ENCODE measurements around the gene RNF151.
A peak's percentile ranks its signal among the peaks of the same experiment; 100 is the strongest.

Gene RNF151

DNA sequence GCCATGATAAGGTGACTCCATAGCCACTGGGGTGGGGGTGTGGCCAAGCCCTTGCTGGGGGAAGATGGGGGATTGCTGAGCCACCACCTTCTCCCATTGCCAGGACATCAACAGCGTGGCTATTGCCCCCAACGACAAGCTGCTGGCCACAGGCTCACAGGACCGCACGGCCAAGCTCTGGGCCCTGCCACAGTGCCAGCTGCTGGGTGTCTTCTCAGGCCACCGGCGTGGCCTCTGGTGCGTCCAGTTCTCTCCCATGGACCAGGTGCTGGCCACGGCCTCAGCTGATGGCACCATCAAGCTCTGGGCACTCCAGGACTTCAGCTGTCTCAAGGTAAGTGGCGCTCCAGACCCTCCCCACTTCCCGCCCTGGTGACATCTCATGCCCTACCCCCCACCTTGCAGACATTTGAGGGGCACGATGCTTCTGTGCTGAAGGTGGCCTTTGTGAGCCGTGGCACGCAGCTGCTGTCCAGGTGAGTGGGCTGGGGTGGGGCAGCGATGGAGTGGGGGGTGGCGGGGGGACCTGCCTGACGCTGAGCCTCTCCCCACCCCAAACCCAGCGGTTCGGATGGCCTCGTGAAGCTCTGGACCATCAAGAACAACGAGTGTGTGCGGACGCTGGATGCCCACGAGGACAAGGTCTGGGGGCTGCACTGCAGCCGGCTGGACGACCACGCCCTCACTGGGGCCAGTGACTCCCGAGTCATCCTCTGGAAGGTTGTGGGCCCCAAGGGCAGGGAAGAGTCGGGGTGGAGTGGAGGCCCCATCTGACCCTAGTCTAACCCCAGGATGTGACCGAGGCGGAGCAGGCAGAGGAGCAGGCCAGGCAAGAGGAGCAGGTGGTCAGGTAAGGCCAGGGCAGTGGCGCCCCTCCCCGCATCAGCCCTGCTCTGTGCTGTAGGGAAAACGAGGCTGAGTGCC is 10.6 kb downstream of the RNF151 start:
- DNase-seq (ENCODE audit: low read depth in 3 of 3) = no peak

DNA sequence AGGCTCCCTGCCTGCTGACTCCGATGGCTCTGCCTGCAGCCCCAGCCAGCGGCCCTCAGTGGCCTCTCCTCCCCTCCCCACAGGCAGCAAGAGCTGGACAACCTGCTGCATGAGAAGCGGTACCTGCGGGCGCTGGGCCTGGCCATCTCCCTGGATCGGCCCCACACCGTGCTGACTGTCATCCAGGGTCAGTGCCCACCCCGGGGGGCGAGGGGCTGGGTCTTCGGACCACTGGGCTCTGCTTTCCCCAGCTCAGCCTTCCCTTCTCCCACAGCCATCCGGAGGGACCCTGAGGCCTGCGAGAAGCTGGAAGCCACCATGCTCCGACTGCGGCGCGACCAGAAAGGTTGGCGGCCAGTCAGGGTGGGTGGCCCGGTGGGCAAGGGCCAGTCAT is 11.2 kb downstream of the RNF151 start:
- DNase-seq (ENCODE audit: low read depth in 3 of 3) = no peak

- DNase-seq (ENCODE audit: low read depth in 3 of 3) = no peak
Observed at GRCh38 chr16:1978476-1979120, 11.9 kb downstream of the RNF151 start.

DNA sequence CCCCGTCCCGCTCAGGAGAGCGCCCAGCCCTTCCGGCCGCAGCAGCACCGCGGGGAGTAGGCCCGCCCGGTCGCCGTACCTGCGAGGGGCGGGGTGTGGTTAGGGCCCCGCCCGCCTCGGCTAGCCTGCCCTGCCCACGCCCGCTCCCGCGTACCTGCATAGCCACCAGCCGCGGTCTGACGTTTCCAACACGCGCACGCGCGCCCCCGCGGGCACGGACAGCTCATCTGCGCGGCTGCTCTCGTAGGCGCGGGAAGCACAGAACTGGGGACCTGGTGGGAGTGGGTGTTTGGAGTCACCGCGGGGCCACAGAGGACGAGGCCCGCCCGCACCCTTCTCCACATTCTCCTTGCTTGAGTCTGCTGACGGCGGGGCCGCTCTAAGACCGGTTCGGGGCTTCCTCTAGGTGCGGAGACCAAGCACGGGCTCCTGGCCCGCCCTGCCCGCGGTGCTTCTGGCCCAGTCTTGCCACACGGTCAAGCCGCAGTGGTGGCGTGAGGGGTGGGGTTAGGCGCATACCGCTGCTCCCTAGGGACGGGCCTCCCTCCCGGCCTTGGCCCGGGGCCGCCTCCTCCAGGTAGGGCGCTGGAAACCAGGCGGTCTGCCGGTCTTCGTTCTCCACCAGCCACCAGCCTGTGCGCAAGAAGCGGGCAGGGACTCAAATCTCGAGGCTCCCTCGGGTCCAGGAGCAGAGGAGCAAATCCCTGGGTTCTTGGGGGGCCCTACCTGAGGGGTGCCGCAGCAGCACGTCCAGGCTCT is 12.8 kb downstream of the RNF151 start:
- peak in 1 of 3 experiments; percentile 51 for DNase-seq (ENCODE audit: low read depth in 3 of 3)

DNA sequence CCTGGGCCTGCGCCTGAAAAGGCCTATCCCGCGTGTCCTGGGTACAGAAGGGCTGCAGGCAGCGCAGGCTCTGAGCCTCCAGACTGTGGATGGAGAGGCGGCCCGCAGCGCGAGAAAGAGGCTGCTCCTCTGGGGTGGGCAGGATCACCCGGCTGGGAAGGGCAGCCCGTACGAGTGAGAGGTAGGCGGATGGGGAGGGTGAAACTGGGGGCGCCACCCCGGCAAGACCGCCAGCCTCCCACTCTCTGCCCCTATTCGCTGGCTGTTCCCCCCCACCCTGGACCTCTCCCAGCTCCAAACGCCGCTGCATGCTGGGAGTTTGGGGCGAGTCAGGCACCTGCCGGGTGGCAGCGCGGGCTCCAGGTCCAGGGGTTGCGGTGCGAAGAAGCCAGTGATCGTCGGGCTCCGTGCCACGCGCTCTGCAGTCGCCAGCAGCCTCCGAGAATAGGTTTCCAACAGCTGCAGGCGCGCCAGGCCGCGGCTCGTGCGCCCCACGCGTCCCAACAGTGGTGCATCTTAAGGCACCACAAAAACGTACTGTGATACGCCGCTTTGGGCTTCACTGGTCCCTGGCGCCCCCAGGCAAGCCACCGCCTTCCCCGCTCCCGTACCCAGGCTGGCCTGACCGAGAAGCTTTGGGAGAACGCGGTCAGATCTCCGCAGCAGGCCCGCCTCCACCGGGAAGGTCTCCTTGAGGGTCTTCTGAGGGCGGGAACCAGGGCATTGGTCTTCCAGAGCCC is 13.5 kb downstream of the RNF151 start:
- no peak for DNase-seq (ENCODE audit: low read depth in 3 of 3)

DNA sequence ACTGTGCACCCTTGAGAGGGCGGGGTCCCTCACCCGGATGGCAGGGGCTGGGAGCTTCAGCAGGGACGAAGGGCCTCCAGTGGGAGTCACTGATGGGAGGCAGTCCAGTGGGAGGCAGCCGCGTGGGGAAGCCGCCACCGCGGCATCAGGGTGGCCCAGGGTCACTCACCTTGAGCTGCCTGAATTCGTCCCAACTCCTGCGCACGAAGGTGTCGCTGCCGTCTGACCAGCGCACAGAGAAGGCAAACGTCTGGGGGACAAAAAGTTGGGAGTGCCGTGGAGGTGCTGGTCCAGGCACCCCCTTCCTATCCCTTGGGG is 14.1 kb downstream of the RNF151 start:
- DNase-seq (ENCODE audit: low read depth in 3 of 3) = no peak

DNA sequence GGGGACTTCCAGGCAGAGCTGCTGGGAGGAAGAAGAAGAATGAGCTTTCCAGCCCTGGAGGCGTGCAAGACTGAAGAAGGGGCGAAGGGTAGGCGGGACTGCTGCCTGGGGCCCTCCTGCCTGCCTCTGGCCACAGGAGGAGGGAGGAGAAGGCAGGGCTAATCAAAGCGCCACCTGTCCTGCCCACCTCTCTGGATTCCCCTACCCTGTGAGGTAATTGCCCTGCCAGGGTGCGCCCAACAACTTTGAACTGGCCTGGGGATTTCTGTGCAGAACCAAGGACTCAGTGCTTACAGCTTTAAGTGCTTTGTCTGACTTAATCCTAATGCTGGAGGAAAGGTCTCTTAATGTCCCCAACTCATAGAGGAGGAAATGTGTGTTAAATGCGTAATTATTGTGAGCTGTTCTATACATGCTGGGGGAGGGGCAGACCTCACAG is 14.8 kb downstream of the RNF151 start, which contains the start of gene NOXO1:
Gene NOXO1, minus strand, starts transcription at position 72 of the 439 bp plus-strand sequence. CDS start 290 bp downstream, outside the sequence.
- DNase-seq (ENCODE audit: low read depth in 3 of 3) = no peak

- no peak for DNase-seq (ENCODE audit: low read depth in 3 of 3)
Observed at GRCh38 chr16:1982013-1982433, 15.4 kb downstream of the RNF151 start.

- DNase-seq (ENCODE audit: low read depth in 3 of 3) = no peak
Observed at GRCh38 chr16:1982991-1983543, 16.4 kb downstream of the RNF151 start.

- DNase-seq (ENCODE audit: low read depth in 3 of 3) = peak in 1 of 3 experiments; percentile 80
Observed at GRCh38 chr16:1983544-1984346, 17.1 kb downstream of the RNF151 start, which contains the start of gene GFER. GFER (plus strand) TSS chr16:1984193; CDS start chr16:1984219, 26 bp downstream.

DNA sequence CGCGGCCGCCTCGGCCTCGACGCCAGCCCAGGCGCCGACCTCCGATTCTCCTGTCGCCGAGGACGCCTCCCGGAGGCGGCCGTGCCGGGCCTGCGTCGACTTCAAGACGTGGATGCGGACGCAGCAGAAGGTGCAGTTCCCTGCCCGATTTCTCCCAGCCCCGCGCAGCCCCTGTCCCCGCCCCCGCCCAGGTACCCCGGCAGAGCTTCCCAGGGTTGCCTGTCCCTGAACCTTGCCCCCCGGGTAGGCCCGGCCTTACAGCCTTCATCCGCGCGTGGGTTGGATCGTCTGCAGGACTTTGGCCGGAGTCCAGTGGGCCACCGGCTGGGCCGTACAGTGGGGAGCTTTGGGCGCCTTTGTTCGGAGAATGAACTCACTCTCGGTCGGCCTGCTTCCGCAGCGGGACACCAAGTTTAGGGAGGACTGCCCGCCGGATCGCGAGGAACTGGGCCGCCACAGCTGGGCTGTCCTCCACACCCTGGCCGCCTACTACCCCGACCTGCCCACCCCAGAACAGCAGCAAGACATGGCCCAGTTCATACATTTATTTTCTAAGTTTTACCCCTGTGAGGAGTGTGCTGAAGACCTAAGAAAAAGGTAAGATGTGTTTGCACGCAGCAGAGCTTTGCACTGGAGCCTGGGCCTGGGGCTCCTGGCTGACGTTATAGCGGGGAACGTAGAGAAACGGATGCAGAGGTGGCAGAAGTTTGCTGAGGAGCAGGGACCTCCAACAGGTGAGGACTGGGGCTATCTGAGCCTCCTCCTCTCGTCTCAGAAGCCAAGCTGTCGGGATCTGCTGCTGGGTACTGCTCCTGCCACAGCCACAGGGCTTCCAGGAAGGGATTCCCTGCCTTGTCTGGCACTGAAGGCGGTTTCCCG is 17.9 kb downstream of the RNF151 start:
- DNase-seq (ENCODE audit: low read depth in 3 of 3) = no peak

DNA sequence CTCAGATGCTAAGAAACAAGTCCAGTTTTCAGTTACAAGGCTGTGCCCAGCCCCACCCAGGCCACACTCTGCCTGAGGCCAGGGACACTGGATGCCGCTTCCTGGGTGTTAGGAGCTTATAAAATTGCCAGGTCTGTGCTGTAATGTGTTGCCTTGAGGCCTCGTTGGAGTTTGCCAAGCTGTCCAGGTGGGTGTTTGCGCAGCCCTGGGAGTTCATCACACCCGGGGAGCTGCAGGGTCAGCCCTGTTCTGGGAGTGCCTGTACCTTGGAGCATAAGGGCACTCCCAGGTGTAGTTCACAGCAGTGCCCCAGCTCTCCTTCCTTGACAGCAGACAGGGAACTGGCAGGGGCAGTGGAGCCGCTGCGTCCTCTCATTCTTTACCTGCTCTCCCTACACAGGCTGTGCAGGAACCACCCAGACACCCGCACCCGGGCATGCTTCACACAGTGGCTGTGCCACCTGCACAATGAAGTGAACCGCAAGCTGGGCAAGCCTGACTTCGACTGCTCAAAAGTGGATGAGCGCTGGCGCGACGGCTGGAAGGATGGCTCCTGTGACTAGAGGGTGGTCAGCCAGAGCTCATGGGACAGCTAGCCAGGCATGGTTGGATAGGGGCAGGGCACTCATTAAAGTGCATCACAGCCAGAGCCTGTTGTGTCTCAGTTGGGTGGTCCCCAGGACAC is 19.0 kb downstream of the RNF151 start:
- no peak for DNase-seq (ENCODE audit: low read depth in 3 of 3)

GRCh38 chr16:1987198-1987597 is 20.5 kb downstream of the RNF151 start:
- no peak for DNase-seq (ENCODE audit: low read depth in 3 of 3)

- DNase-seq (ENCODE audit: low read depth in 3 of 3) = no peak
Observed at GRCh38 chr16:1989209-1990100, 22.8 kb downstream of the RNF151 start, which contains the start of gene SYNGR3. SYNGR3 (plus strand) TSS chr16:1989970; CDS start chr16:1990103, 133 bp downstream.

- no peak for DNase-seq (ENCODE audit: low read depth in 3 of 3)
Observed at GRCh38 chr16:1990101-1990350, 23.4 kb downstream of the RNF151 start.

DNA sequence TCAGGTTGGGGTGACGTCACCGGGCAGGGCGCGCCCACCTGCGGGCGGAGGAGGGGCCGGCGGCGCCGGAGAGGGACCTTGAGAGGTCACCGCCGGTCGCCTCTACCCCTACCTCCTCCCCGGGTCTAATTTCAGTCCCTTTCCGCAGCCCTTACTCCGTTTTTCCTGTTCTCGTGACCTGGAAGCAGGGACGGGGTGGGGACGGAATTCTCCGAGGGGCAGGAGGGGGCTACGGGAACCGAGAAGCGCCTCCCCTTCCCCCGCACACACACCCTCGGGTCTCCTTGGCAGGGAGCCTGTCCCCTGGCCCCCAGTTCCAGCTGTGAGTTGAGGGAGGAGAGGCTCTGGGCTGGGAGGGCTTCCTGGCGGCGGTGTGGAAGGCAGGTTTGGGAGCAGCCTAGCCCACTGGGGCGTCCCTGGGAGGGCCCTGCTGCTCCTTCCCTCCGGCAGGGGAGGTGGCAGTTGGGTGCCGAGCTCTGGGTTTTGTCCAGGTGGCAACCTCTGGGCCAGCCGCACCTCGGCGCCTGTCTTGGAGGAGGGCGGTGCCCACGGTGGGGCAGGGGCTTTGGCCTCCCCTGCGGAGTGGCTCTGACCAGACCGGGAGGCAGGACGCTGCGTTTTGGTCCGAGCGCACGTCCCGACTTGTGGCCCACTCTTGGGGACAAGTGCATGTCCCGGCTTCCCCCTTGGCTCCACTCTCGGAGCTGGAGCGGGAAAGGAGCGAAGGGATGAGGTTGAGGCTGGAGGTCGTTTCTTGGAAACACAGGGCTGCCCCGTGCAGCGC is 23.9 kb downstream of the RNF151 start:
- no peak for DNase-seq (ENCODE audit: low read depth in 3 of 3)

- no peak for DNase-seq (ENCODE audit: low read depth in 3 of 3)
Observed at GRCh38 chr16:1991135-1991551, 24.5 kb downstream of the RNF151 start.

Data from stimulated activated CD4-positive, alpha-beta T cell treated with anti-CD3 and anti-CD28 coated beads, TNF-alpha, amount 100 ng/mL, for 24 hours (primary cell).